HG03571 (cell line): ENCODE data around the gene FGB.

ENCODE experiments used
- ATAC-seq: cut with Tn5 transposase; IDR thresholded peaks from one replicate; pipeline ENCODE4 v1.9.1; 2021; ENCODE audit not compliant: unreplicated experiment

FGB gene

GRCh38 chr4:154565704-154566103 lies 2.9 kb downstream of the FGB start:
- ATAC-seq: no peak

- ATAC-seq: no peak
Measured at GRCh38 chr4:154566639-154567204, 3.9 kb downstream of the FGB start.

GRCh38 chr4:154569028-154569427 lies 6.2 kb downstream of the FGB start:
- ATAC-seq: no peak

GRCh38 chr4:154569584-154569983 lies 6.8 kb downstream of the FGB start:
- ATAC-seq: no peak

GRCh38 chr4:154573190-154573870 lies 10.5 kb downstream of the FGB start:
- ATAC-seq: no peak

GRCh38 chr4:154574311-154574710 lies 11.5 kb downstream of the FGB start:
- ATAC-seq: no peak

GRCh38 chr4:154577324-154577723 lies 14.5 kb downstream of the FGB start:
- no peak for ATAC-seq

GRCh38 chr4:154578919-154579318 lies 16.1 kb downstream of the FGB start:
- no peak for ATAC-seq

GRCh38 chr4:154579927-154580326 lies 17.1 kb downstream of the FGB start:
- no peak for ATAC-seq

- no peak for ATAC-seq
Measured at GRCh38 chr4:154582723-154583122, 19.9 kb downstream of the FGB start.

GRCh38 chr4:154583230-154583629 lies 20.4 kb downstream of the FGB start:
- no peak for ATAC-seq

- ATAC-seq: no peak
Measured at GRCh38 chr4:154583677-154584076, 20.9 kb downstream of the FGB start.

- ATAC-seq: no peak
Measured at GRCh38 chr4:154584259-154584658, 21.4 kb downstream of the FGB start.

GRCh38 chr4:154585369-154586018 lies 22.7 kb downstream of the FGB start:
- no peak for ATAC-seq

- no peak for ATAC-seq
Measured at GRCh38 chr4:154586296-154587033, 23.7 kb downstream of the FGB start.

- no peak for ATAC-seq
Measured at GRCh38 chr4:154588198-154588597, 25.4 kb downstream of the FGB start.

GRCh38 chr4:154589296-154590197 lies 26.7 kb downstream of the FGB start:
- ATAC-seq: no peak

- ATAC-seq: no peak
Measured at GRCh38 chr4:154590329-154591006, 27.7 kb downstream of the FGB start, which contains the start of gene FGA. FGA (minus strand) TSS chr4:154590742; CDS start chr4:154590687, 55 bp downstream.

GRCh38 chr4:154591890-154592289 lies 29.1 kb downstream of the FGB start:
- no peak for ATAC-seq

GRCh38 chr4:154593868-154594267 lies 31.1 kb downstream of the FGB start:
- no peak for ATAC-seq
